BLaER1 treated with 17β-estradiol and CSF1 and Interleukin-3, amounts not matched to agents 10 nM and 100 nM (cell line): ENCODE results near the gene OGFR.

Source experiments
- H3K27ac ChIP-seq, 11 experiments: shearing (Covaris generic); formaldehyde crosslinking; 2 replicates each; pipeline ENCODE4 v1.8.1; 2022
- H3K27me3 ChIP-seq, 11 experiments: shearing (Covaris generic); formaldehyde crosslinking; 2 replicates each; pipeline ENCODE4 v1.8.1; 2022
- H3K36me3 ChIP-seq, 11 experiments: shearing (Covaris generic); formaldehyde crosslinking; 2 replicates each; pipeline ENCODE4 v1.8.1; 2022
- H3K4me1 ChIP-seq, 10 experiments: shearing (Covaris generic); formaldehyde crosslinking; 2 replicates each; pipeline ENCODE4 v1.8.1; 2022
- H3K4me2 ChIP-seq, 11 experiments: shearing (Covaris generic); formaldehyde crosslinking; 2 replicates each; pipeline ENCODE4 v1.8.1; 2022
- H3K4me3 ChIP-seq, 10 experiments: shearing (Covaris generic); formaldehyde crosslinking; 2 replicates each; pipeline ENCODE4 v1.8.1; 2022
- H3K9ac ChIP-seq, 11 experiments: shearing (Covaris generic); formaldehyde crosslinking; 2 replicates each; pipeline ENCODE4 v1.8.1; 2022
- H3K9me3 ChIP-seq, 11 experiments: shearing (Covaris generic); formaldehyde crosslinking; replicated peaks in 1 of 11; 2 replicates each; pipeline ENCODE4 v1.8.1; 2022
- H4K20me1 ChIP-seq, 11 experiments: shearing (Covaris generic); formaldehyde crosslinking; 2 replicates each; pipeline ENCODE4 v1.8.1; 2022
- Cebpa-rat ChIP-seq, 11 experiments: shearing (Covaris generic); IDR thresholded peaks; 2 replicates each; pipeline ENCODE4 v1.8.1; 2022

OGFR gene

DNA sequence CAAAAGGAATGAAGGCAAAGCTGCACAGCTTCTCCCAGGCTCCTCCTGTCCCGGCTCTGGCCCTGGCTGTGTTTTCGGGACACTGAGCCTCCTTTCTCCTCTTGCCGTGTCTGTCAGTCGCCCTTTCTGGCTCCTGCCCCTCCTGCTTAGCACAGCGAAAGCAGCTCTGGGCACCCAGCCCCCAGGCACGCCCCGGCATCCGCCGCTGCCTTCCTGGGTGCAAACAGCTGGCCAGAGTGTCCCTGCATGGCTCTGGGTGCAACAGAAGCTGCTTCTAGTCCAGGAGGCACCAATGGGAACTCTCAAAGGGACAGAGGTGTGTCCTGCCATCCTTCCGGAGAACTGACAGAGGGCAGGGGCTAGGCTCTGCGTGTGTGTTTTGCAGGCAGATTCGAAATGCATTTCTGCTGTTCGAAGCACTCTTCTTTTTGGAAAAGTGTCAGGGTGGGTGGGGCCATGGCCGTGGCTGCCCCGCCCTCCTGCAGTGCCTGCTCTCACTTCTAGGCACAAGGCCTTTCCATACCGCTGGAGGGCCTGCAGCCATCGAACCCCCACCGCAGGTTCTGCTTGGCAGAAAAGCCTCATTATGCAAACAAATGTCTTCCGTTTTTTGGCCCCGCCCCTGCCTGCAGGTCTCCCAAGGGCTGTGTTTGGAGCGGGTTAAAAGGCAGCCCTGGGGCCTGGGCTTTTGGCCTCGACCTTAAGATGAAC, 27.7 kb downstream of the OGFR start:
- Histone ChIP-seq H3K36me3 (peaks cover 0 to 11% (median 0%) of the 10 kb centered on the region in 11 experiments; a peak in 3 of 22 replicates), H3K4me3 (peak overlapping the region in 8 of 10 experiments; percentile 14 to 52 (median 20); a peak in 10 of 20 replicates), H4K20me1 (0 out of 22 replicates have a peak, but pooled peaks cover 0 to 7% (median 0%) of the 10 kb centered on the region in 11 experiments), H3K9ac (peak overlapping the region in 10 of 11 experiments; percentile 11 to 75 (median 46); a peak in 16 of 22 replicates), H3K27ac (peak overlapping the region in 9 of 11 experiments; percentile 18 to 72 (median 61); a peak in 16 of 22 replicates), H3K27me3 (peaks cover 0 to 5% (median 0%) of the 10 kb centered on the region in 11 experiments; a peak in 2 of 22 replicates), H3K4me2 (peak overlapping the region; percentile 67 to 99 (median 93)), H3K9me3 (peaks cover 0 to 9% (median 0%) of the 10 kb centered on the region in 11 experiments; a peak in 1 of 22 replicates), H3K4me1 (peaks cover 56 to 98% (median 93%) of the 10 kb centered on the region in 10 experiments)
- no peak for TF ChIP-seq Cebpa-rat (IDR thresholded peaks at IDR 0.05)

DNA sequence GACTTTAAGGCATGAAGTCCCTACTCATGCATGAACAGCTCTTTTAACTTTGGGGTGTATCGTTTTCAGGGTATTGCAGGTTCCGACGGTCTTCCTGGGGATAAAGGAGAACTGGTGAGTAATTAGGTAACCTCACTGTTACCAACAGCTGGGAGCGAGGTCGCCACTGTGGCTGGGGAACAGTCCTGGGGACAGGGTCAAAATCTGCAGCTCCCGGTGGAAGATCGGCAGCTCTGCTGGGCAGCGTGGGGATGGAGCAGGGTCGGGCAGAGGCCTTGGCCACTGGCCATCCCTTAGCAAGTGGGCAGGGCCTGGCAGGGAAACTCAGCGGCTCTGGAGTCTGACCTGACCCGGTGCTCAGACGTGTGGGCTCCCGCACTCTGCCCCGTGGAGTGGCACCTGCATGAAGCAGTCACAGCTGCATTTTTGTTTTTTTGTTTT, 28.3 kb downstream of the OGFR start:
- H3K27ac ChIP-seq = peak overlapping the region in 9 of 11 experiments; percentile 18 to 72 (median 51); a peak in 15 of 22 replicates
- H3K9me3 ChIP-seq = peaks cover 0 to 9% (median 0%) of the 10 kb centered on the region in 11 experiments; a peak in 1 of 22 replicates
- H3K4me1 ChIP-seq = peaks cover 60 to 98% (median 96%) of the 10 kb centered on the region in 10 experiments
- peaks cover 0 to 11% (median 0%) of the 10 kb centered on the region in 11 experiments; a peak in 3 of 22 replicates for H3K36me3 ChIP-seq
- H3K9ac ChIP-seq = peak overlapping the region in 7 of 11 experiments; percentile 39 to 75 (median 61); a peak in 12 of 22 replicates
- H4K20me1 ChIP-seq = 0 out of 22 replicates have a peak, but pooled peaks cover 0 to 7% (median 0%) of the 10 kb centered on the region in 11 experiments
- H3K4me3 ChIP-seq = peak overlapping the region in 8 of 10 experiments; percentile 14 to 52 (median 20); a peak in 9 of 20 replicates
- peak overlapping the region; percentile 67 to 99 (median 93) for H3K4me2 ChIP-seq
- H3K27me3 ChIP-seq = peaks cover 0 to 5% (median 0%) of the 10 kb centered on the region in 11 experiments; a peak in 2 of 22 replicates
- no peak for TF ChIP-seq Cebpa-rat (IDR thresholded peaks at IDR 0.05)

DNA sequence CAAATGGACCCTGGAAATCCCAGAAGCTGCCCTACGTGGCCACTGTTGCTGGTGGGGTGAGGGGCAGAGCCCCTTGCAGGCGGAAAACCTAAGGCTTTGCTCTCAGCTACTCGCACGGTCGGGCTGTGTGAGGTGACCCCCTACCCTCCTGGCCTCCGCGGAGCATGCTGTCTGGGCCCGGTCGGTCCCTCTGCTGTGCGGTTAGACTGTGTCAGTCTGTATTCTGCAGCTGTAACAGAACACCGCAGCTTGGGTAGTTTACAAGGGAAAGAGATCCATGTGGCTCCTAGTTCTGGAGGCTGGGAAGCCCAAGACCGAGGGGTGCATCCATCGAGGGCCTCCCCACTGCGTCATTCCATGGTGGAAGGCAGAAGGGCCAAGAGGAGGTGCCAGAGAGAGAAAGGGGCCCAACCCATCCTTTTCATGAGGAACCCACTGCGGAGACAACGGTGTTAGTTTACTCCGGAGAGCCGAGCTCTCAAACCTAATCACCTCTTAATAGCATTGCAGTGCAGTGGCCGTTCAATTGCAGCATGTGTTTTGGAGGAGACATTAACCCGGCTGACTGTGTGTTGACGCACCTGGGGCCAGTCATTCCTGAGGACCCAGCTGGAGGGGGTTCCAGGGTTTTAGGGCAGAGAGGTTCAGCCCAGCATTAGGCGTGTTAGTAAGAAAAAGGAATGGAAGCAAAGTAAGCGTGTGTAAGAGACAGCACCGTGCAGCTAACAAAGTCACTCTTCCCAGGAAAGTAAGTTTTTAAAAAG, 30.5 kb downstream of the OGFR start:
- Histone ChIP-seq H3K9ac (no peak overlapping the region), H3K36me3 (peaks cover 0 to 14% (median under 1%) of the 10 kb centered on the region in 11 experiments; a peak in 7 of 22 replicates), H4K20me1 (0 out of 22 replicates have a peak, but pooled peaks cover 0 to 7% (median 0%) of the 10 kb centered on the region in 11 experiments), H3K9me3 (peaks cover 0 to 9% (median 0%) of the 10 kb centered on the region in 11 experiments; a peak in 1 of 22 replicates), H3K27me3 (peaks cover 0 to 5% (median 0%) of the 10 kb centered on the region in 11 experiments; a peak in 2 of 22 replicates), H3K4me3 (no peak overlapping the region), H3K27ac (no peak overlapping the region), H3K4me2 (peak overlapping the region in 8 of 11 experiments; percentile 20 to 99 (median 72); a peak in 12 of 22 replicates), H3K4me1 (peaks cover 56 to 86% (median 84%) of the 10 kb centered on the region in 10 experiments)
- no peak for TF ChIP-seq Cebpa-rat (IDR thresholded peaks at IDR 0.05)

DNA sequence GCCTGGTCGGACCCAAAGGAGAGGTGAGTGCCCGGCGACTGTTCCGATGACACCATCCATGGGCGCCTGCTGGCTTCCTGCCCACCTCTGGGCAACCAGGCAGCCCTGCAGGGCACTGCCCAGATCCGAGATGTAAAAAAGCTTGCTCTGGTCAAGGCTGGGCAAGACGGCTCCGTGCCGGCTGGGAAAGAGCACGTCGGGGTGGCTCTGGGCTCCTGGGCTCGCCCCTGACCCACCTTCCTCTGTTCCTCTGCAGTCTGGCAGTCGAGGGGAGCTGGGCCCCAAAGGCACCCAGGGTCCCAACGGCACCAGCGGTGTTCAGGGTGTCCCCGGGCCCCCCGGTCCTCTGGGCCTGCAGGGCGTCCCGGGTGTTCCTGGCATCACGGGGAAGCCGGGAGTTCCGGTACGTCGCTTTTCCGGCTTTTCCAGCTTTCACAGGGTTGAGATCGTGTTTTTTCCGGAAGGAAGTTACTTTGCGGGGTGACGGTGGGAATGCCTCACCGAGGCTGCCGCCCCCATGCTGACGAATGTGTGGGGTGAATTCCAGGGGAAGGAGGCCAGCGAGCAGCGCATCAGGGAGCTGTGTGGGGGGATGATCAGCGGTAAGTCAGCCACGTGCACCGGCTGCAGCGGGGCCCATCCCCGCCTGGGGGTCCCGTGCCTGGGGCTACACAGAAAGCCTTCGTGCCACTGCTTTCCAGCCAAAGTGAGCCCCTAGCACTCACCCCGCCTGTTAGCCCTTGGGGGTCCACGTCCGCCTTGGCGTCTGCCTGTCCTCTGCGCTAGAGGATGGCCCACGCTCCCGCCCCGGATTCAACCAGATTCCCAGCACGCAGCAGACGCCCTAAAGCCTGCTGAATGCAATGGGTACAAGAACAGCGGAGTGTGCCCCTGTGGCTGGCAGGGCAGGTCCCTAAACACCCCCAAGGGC, 31.6 kb downstream of the OGFR start:
- H3K9me3 ChIP-seq = peaks cover 0 to 9% (median 0%) of the 10 kb centered on the region in 11 experiments; a peak in 1 of 22 replicates
- H3K27me3 ChIP-seq = 0 out of 22 replicates have a peak, but pooled peaks cover 0 to 4% (median 0%) of the 10 kb centered on the region in 11 experiments
- 0 out of 22 replicates have a peak, but pooled peaks cover 0 to 7% (median 0%) of the 10 kb centered on the region in 11 experiments for H4K20me1 ChIP-seq
- H3K4me3 ChIP-seq = no peak overlapping the region
- peaks cover 48 to 77% (median 75%) of the 10 kb centered on the region in 10 experiments for H3K4me1 ChIP-seq
- peak overlapping the region in 1 of 11 experiments; percentile 13; a peak in 2 of 22 replicates for H3K9ac ChIP-seq
- TF ChIP-seq Cebpa-rat (IDR thresholded peaks at IDR 0.05) = no peak
- H3K4me2 ChIP-seq = peak overlapping the region; percentile 50 to 99 (median 76)
- H3K36me3 ChIP-seq = peaks cover 0 to 24% (median 10%) of the 10 kb centered on the region in 11 experiments; a peak in 9 of 22 replicates
- peak overlapping the region in 5 of 11 experiments; percentile 0 to 40 (median 21); a peak in 5 of 22 replicates for H3K27ac ChIP-seq

DNA sequence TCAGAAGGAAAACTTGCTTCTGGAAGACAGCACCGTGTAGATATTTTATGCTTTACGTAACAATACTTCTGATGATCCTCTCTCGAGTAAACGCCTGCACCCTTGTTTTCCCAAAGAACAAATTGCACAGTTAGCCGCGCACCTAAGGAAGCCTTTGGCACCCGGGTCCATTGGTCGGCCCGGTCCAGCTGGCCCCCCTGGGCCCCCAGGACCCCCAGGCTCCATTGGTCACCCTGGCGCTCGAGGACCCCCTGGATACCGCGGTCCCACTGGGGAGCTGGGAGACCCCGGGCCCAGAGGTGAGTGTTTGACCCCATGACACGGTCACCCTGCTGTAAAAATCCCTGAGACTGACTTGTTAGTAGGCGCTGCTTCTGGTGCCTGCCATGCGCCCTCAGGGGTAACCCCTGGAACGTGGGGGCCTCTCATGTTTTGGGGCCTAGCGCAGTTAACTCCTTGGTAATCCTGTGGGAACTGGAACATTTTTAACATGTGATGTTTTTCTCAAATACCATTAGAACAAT, 32.4 kb downstream of the OGFR start:
- Histone ChIP-seq H3K9ac (no peak overlapping the region), H3K27ac (peak overlapping the region in 5 of 11 experiments; percentile 2 to 42 (median 21); a peak in 3 of 22 replicates), H3K4me1 (peaks cover 40 to 69% (median 67%) of the 10 kb centered on the region in 10 experiments), H3K27me3 (0 out of 22 replicates have a peak, but pooled peaks cover 0 to 4% (median 0%) of the 10 kb centered on the region in 11 experiments), H4K20me1 (0 out of 22 replicates have a peak, but pooled peaks cover 0 to 5% (median 0%) of the 10 kb centered on the region in 11 experiments), H3K9me3 (peaks cover 0 to 9% (median 0%) of the 10 kb centered on the region in 11 experiments; a peak in 1 of 22 replicates), H3K36me3 (peaks cover 0 to 32% (median 10%) of the 10 kb centered on the region in 11 experiments; a peak in 9 of 22 replicates), H3K4me3 (no peak overlapping the region), H3K4me2 (peak overlapping the region; percentile 9 to 99 (median 74); a peak in 19 of 22 replicates)
- no peak for TF ChIP-seq Cebpa-rat (IDR thresholded peaks at IDR 0.05)

DNA sequence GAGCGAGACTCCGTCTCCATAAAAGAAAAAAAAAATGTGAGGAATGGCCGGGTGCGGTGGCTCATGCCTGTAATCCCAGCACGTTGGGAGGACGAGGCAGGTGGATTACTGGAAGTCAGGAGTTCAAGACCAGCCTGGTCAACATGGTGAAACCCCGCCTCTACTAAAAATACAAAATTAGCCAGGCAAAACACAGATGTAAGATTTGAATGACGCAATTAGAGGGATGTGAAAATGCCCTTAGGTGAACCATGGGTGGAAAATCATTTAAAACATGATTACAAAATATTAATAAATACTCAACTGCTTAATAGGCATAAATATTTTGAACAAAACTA, 33.1 kb downstream of the OGFR start:
- no peak; a peak in 1 of 22 replicates for TF ChIP-seq Cebpa-rat (IDR thresholded peaks at IDR 0.05)
- H3K9me3 ChIP-seq = peaks cover 0 to 9% (median 0%) of the 10 kb centered on the region in 11 experiments; a peak in 1 of 22 replicates
- H3K4me1 ChIP-seq = peaks cover 32 to 63% (median 59%) of the 10 kb centered on the region in 10 experiments
- no peak overlapping the region for H3K4me3 ChIP-seq
- H3K4me2 ChIP-seq = peak overlapping the region; percentile 28 to 99 (median 68)
- 0 out of 22 replicates have a peak, but pooled peaks cover 0 to 4% (median 0%) of the 10 kb centered on the region in 11 experiments for H3K27me3 ChIP-seq
- H4K20me1 ChIP-seq = no peaks in the 10 kb centered on the region
- peak overlapping the region in 3 of 11 experiments; percentile 19 to 42 (median 21); a peak in 2 of 22 replicates for H3K27ac ChIP-seq
- no peak overlapping the region for H3K9ac ChIP-seq
- H3K36me3 ChIP-seq = peaks cover 0 to 32% (median 10%) of the 10 kb centered on the region in 11 experiments; a peak in 9 of 22 replicates
